ENCODE measurements around the gene SRPK3. TPM values are rescaled to one million over a fixed set of nuclear protein-coding genes. Genes with fewer than 3 reads are reported as not detected.
A peak's percentile ranks its signal among the peaks of the same experiment; 100 is the strongest.

SRPK3 gene
- not detected in 2 replicates for total RNA-seq

GRCh38 chrX:153780678-153781427 lies at the start of gene SRPK3:
Gene SRPK3, plus strand, starts transcription at chrX:153781041. Its CDS starts 46 bp downstream, at chrX:153781087.
- H3K4me1 Mint-ChIP-seq (ENCODE audit: low read depth) = no peaks in the 10 kb centered on the region
- intact Hi-C loops (cut with micrococcal nuclease) = no loop called here
- no peaks in the 10 kb centered on the region for H3K9me3 Mint-ChIP-seq
- H3K27me3 Mint-ChIP-seq (ENCODE audit: low read depth) = no peaks in the 10 kb centered on the region
- H3K4me3 Mint-ChIP-seq (ENCODE audit: low read depth) = no peak within 1 kb of the TSS
- DNase-seq (ENCODE audit: low spot score) = no peak
- peaks cover 3% of the 10 kb centered on the region for H3K36me3 Mint-ChIP-seq (ENCODE audit: low read depth)
- no peak within 1 kb of the TSS for H3K27ac Mint-ChIP-seq

DNA sequence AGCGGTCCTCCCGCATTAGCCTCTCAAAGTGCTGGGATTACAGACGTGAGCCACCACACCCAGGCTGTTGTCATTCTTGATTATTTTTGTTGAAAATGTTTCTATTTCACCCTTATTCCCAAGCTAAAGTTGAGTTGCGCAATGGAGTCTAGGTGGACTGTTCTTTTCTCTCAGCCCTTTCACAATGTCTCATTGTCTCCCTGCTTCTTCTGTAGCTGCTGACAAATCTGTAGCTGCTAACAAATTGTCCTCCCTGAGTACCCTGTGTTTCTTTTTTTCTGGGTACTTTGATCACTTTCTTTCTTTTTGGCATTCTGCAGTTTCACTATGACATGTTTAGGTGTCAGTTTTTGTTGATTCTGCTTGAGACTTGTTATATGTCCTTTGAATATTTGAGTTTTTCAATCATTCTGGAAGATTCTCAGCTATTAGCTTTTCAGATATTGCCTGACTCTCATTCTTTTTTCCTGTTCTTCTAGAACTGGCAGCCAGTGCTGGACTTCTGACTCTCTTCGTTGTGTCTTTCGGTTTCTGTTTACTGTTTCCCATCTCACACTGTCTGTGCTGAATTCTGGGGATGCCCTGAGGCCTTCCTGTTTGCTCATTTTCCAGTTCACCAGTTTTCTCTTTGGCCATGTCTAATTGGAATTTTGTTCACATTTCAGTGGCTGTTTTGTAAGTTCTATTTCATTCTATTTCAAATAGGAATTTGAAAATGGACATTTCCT lies 49.6 kb upstream of the SRPK3 start:
- peaks cover 11% of the 10 kb centered on the region for H3K9me3 Mint-ChIP-seq
- intact Hi-C loops (cut with micrococcal nuclease) = no loop called here
- no peak for DNase-seq (ENCODE audit: low spot score)
- H3K27me3 Mint-ChIP-seq (ENCODE audit: low read depth) = no peaks in the 10 kb centered on the region
- peak overlapping the region; percentile 67 for H3K27ac Mint-ChIP-seq
- peaks cover 30% of the 10 kb centered on the region for H3K36me3 Mint-ChIP-seq (ENCODE audit: low read depth)
- no peak overlapping the region for H3K4me3 Mint-ChIP-seq (ENCODE audit: low read depth)
- H3K4me1 Mint-ChIP-seq (ENCODE audit: low read depth) = peaks cover 28% of the 10 kb centered on the region

GRCh38 chrX:153731845-153732215 lies 49.0 kb upstream of the SRPK3 start:
- Mint-ChIP-seq H3K27me3 (ENCODE audit: low read depth) (no peaks in the 10 kb centered on the region), H3K27ac (peak overlapping the region; percentile 67), H3K9me3 (peaks cover 11% of the 10 kb centered on the region), H3K4me3 (ENCODE audit: low read depth) (no peak overlapping the region), H3K4me1 (ENCODE audit: low read depth) (peaks cover 27% of the 10 kb centered on the region), H3K36me3 (ENCODE audit: low read depth) (peaks cover 30% of the 10 kb centered on the region)
- intact Hi-C loops (cut with micrococcal nuclease) = no loop called here
- DNase-seq (ENCODE audit: low spot score) = no peak

DNA sequence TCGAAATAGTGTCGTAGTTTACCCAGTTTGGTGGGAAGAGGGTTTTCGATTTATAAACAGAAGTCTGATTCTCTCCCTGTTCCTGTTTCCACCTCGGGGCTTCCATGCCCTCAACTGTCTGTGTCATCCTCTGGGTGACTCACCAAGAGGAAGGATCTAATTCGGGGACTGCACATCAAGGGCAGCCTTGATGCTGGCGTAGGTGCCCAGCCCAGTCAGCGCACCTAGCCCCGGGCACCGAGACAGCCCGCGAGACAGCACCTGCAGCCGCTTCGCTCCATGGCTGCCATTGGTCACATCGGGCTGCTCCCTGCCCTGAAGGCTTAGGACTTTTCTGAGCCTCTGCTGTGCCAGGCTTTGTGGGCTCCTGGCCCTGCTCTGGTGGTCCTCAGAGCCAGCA lies 48.4 kb upstream of the SRPK3 start:
- peaks cover 30% of the 10 kb centered on the region for H3K36me3 Mint-ChIP-seq (ENCODE audit: low read depth)
- intact Hi-C loops (cut with micrococcal nuclease) = no loop called here
- no peak overlapping the region for H3K27ac Mint-ChIP-seq
- peaks cover 11% of the 10 kb centered on the region for H3K9me3 Mint-ChIP-seq
- DNase-seq (ENCODE audit: low spot score) = no peak
- no peak overlapping the region for H3K4me3 Mint-ChIP-seq (ENCODE audit: low read depth)
- H3K4me1 Mint-ChIP-seq (ENCODE audit: low read depth) = peaks cover 24% of the 10 kb centered on the region
- H3K27me3 Mint-ChIP-seq (ENCODE audit: low read depth) = no peaks in the 10 kb centered on the region

DNA sequence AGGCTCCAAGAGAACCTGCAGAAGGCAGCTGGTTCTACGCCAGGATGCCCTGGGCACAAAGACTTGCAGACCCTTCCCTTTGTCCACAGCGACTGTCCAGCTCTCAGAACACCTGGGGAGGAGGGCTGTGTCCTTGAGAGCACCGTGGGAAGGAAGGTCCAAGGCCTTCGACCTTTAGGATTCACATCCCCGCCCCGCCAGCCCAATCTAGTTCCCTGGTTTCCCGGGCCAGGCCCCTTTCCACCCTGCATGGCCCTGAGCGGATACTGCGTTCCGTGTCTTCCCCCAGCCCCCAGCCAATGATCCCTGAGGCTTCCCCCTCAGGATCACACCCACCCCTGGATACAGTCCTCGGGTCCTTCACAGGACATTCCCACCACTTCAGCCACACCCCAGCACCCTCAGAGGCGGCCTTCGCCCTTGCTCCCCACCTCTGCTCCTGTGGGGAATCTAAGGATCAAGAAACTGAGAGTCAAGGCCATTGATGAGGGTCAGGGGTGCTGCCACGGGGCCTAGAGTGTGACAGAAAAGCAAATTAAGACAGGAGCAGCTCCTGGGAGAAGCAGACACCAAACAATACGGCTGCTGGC lies 47.1 kb upstream of the SRPK3 start:
- Mint-ChIP-seq H3K9me3 (peaks cover 11% of the 10 kb centered on the region), H3K36me3 (ENCODE audit: low read depth) (peaks cover 27% of the 10 kb centered on the region), H3K27me3 (ENCODE audit: low read depth) (no peaks in the 10 kb centered on the region), H3K4me3 (ENCODE audit: low read depth) (no peak overlapping the region), H3K4me1 (ENCODE audit: low read depth) (peaks cover 22% of the 10 kb centered on the region), H3K27ac (no peak overlapping the region)
- DNase-seq (ENCODE audit: low spot score) = no peak
- intact Hi-C loops (cut with micrococcal nuclease) = no loop called here

DNA sequence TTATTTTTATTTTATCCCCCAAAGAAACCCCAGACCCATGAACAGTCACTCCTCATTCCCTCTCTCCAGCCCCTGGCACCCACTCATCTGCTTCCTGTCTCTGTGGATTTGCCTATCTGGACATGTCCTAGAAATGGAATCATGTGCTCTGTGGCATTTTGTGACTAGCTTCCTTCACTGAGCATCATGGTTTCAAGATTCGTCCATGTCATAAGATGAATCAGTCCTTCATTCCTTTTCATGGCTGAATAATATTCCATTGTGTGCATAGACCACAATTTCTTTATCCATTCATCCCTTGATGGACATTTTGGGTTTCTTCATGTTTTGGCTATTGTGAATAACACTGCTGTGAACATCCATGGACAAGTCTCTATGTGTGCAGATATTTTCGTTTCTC lies 46.0 kb upstream of the SRPK3 start:
- Mint-ChIP-seq H3K36me3 (ENCODE audit: low read depth) (peaks cover 27% of the 10 kb centered on the region), H3K27ac (no peak overlapping the region), H3K27me3 (ENCODE audit: low read depth) (no peaks in the 10 kb centered on the region), H3K4me3 (ENCODE audit: low read depth) (no peak overlapping the region), H3K9me3 (peaks cover 11% of the 10 kb centered on the region), H3K4me1 (ENCODE audit: low read depth) (peaks cover 22% of the 10 kb centered on the region)
- DNase-seq (ENCODE audit: low spot score) = no peak
- intact Hi-C loops (cut with micrococcal nuclease) = no loop called here

DNA sequence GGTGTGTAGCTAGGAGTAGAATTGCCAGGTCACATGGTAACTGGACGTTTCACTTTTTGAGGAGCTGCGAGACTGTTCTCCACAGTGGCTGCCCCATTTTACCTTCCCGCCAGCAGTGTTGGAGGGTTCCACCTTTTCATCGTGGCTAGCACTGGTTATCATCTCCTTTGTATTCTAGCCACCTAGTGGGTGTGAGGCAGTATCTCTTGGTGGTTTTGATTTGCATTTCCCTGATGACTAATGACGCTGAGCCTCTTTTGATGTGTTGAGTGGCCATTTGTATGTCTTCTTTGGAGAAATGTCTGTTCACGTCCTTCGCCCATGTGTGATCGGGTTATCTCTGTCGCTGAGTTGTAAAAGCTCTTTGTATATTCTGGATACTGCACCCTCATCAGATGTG lies 45.6 kb upstream of the SRPK3 start:
- intact Hi-C loops (cut with micrococcal nuclease) = no loop called here
- H3K4me3 Mint-ChIP-seq (ENCODE audit: low read depth) = no peak overlapping the region
- peaks cover 25% of the 10 kb centered on the region for H3K4me1 Mint-ChIP-seq (ENCODE audit: low read depth)
- peaks cover 27% of the 10 kb centered on the region for H3K36me3 Mint-ChIP-seq (ENCODE audit: low read depth)
- peaks cover 11% of the 10 kb centered on the region for H3K9me3 Mint-ChIP-seq
- H3K27ac Mint-ChIP-seq = no peak overlapping the region
- no peak for DNase-seq (ENCODE audit: low spot score)
- no peaks in the 10 kb centered on the region for H3K27me3 Mint-ChIP-seq (ENCODE audit: low read depth)

GRCh38 chrX:153736071-153736820 lies 44.6 kb upstream of the SRPK3 start:
- Mint-ChIP-seq H3K27ac (no peak overlapping the region), H3K36me3 (ENCODE audit: low read depth) (peaks cover 22% of the 10 kb centered on the region), H3K27me3 (ENCODE audit: low read depth) (no peaks in the 10 kb centered on the region), H3K4me1 (ENCODE audit: low read depth) (peaks cover 27% of the 10 kb centered on the region), H3K9me3 (peaks cover 11% of the 10 kb centered on the region), H3K4me3 (ENCODE audit: low read depth) (no peak overlapping the region)
- intact Hi-C loops (cut with micrococcal nuclease) = no loop called here
- no peak for DNase-seq (ENCODE audit: low spot score)

GRCh38 chrX:153736871-153737441 lies 43.9 kb upstream of the SRPK3 start:
- no peak for DNase-seq (ENCODE audit: low spot score)
- Mint-ChIP-seq H3K4me3 (ENCODE audit: low read depth) (no peak overlapping the region), H3K4me1 (ENCODE audit: low read depth) (peaks cover 21% of the 10 kb centered on the region), H3K27ac (no peak overlapping the region), H3K36me3 (ENCODE audit: low read depth) (peaks cover 15% of the 10 kb centered on the region), H3K9me3 (peaks cover 4% of the 10 kb centered on the region), H3K27me3 (ENCODE audit: low read depth) (no peaks in the 10 kb centered on the region)
- intact Hi-C loops (cut with micrococcal nuclease) = no loop called here

- H3K4me1 Mint-ChIP-seq (ENCODE audit: low read depth) = peaks cover 21% of the 10 kb centered on the region
- intact Hi-C loops (cut with micrococcal nuclease) = no loop called here
- no peak overlapping the region for H3K4me3 Mint-ChIP-seq (ENCODE audit: low read depth)
- H3K36me3 Mint-ChIP-seq (ENCODE audit: low read depth) = peaks cover 13% of the 10 kb centered on the region
- H3K27me3 Mint-ChIP-seq (ENCODE audit: low read depth) = no peaks in the 10 kb centered on the region
- H3K9me3 Mint-ChIP-seq = peaks cover 4% of the 10 kb centered on the region
- no peak overlapping the region for H3K27ac Mint-ChIP-seq
- DNase-seq (ENCODE audit: low spot score) = no peak
Measured at GRCh38 chrX:153738056-153738605, 42.7 kb upstream of the SRPK3 start.

DNA sequence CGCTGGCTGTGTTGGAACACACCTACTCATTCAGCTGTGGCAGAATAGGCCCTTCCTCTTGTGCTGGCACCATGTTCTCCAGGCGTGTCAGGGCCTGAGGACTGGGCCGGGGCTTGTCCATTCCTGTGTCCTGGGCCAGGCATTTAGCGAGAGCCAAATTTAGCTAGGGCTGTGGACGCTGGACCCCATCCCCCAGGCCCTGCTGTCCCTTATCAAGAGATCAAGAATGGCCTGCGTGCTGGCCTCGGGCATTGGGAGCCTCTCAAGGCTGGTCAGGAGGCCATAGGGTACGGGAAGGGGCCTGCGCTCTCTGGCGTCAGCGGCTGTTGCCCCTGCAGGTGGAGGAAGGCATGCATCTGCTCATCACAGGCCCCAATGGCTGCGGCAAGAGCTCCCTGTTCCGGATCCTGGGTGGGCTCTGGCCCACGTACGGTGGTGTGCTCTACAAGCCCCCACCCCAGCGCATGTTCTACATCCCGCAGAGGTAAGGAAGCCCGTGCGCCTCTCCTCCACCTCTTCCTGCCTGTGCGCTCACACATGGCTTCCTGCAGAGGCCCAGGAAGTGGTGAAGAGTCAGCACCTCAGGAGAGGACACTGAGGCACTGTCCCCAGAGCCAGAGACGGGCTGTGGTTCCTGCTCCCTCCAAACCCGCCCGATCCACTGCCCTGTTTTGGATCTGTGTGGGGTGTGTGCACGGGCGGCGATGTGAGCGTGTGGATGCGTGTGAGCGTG lies 40.9 kb upstream of the SRPK3 start:
- intact Hi-C loops (cut with micrococcal nuclease) = no loop called here
- H3K4me3 Mint-ChIP-seq (ENCODE audit: low read depth) = peak overlapping the region; percentile 67
- H3K4me1 Mint-ChIP-seq (ENCODE audit: low read depth) = peaks cover 19% of the 10 kb centered on the region
- H3K36me3 Mint-ChIP-seq (ENCODE audit: low read depth) = peaks cover 8% of the 10 kb centered on the region
- no peaks in the 10 kb centered on the region for H3K27me3 Mint-ChIP-seq (ENCODE audit: low read depth)
- peaks cover 2% of the 10 kb centered on the region for H3K9me3 Mint-ChIP-seq
- DNase-seq (ENCODE audit: low spot score) = no peak
- peak overlapping the region; percentile 81 for H3K27ac Mint-ChIP-seq
